ENCODE measurements around the gene YPEL1.

GRCh38 chr22:21651521-21652009 lies 84.0 kb downstream of the YPEL1 start:
- TF ChIP-seq POLR2AphosphoS5 (IDR thresholded peaks at IDR 0.05) (no peak), CTCF (IDR thresholded peaks at IDR 0.05) (no peak)

All from suprapubic skin (tissue), 3 donors.